GM12878 (cell line): Measurements from ENCODE around the gene PITPNM3.
A peak's percentile ranks its signal among the peaks of the same experiment; 100 is the strongest.

Experiments
- CEBPZ ChIP-seq: fragments of 150-350 bp; IDR thresholded peaks from 2 replicates; pipeline ENCODE4 v1.6.1; 2016; ENCODE audit warnings: low read depth, low read length
- CTCF ChIP-seq, 3 experiments: IDR thresholded peaks in 2 of 3; conservative IDR thresholded peaks in 1 of 3; 2 replicates each; pipeline ENCODE4 v1.5.1; 2011; ENCODE audit warnings: low read depth in 3 of 3, low read length in 3 of 3, mild to moderate bottlenecking in 3 of 3, control low read depth in 2 of 3, moderate library complexity in 2 of 3, inconsistent platforms in 1 of 3, mixed read lengths in 1 of 3; ENCODE audit not compliant: control insufficient read depth in 2 of 3, insufficient read depth in 1 of 3; ENCODE audit errors: extremely low read depth in 1 of 3
- POLR2A ChIP-seq: IDR thresholded peaks from 2 replicates; pipeline ENCODE4 v1.6.1; 2011; ENCODE audit warnings: low read depth, mild to moderate bottlenecking, low read length

- TF ChIP-seq POLR2A, result no peak
- TF ChIP-seq CTCF (IDR thresholded peaks at IDR 0.05 in 2 of 3, conservative IDR thresholded peaks at IDR 0.05 in 1 of 3; ENCODE audit: control insufficient read depth in 2 of 3, extremely low read depth in 1 of 3, insufficient read depth in 1 of 3, low read depth in 3 of 3, low read length in 3 of 3), result peak; percentile 10 to 18 (median 13); a peak in 2 of 6 replicates
- TF ChIP-seq CEBPZ, result no peak
These were observed 136.1 kb downstream of the PITPNM3 start for GRCh38 chr17:6420173-6420641.
